Measurements from ENCODE around the gene LIPG.

Gene LIPG

DNA sequence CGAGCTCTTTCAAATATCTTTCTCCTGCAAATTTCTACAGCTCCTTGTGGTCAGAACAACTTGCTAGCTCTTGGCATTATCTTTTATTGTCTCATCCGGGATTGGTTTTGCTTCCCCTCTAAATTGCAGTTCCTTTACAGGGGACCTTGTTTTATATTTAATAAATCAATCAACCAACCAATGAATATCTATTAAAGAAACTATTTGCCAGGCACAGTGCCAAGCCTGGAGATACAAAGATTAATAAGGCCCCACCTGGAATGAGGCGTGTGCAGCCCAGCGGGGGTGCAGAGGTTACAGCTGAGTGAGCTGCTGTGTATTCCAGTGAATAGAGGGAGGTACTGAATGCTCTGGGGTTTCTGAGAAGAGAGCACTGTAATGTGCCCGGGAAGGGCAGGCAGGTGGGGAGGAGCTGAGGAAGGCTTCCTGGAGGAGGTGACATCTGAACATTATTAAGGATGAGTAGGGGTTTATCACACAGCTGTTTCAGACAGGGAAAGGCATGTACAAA lies 51.8 kb downstream of the LIPG start:
- no peak for DNase-seq

DNA sequence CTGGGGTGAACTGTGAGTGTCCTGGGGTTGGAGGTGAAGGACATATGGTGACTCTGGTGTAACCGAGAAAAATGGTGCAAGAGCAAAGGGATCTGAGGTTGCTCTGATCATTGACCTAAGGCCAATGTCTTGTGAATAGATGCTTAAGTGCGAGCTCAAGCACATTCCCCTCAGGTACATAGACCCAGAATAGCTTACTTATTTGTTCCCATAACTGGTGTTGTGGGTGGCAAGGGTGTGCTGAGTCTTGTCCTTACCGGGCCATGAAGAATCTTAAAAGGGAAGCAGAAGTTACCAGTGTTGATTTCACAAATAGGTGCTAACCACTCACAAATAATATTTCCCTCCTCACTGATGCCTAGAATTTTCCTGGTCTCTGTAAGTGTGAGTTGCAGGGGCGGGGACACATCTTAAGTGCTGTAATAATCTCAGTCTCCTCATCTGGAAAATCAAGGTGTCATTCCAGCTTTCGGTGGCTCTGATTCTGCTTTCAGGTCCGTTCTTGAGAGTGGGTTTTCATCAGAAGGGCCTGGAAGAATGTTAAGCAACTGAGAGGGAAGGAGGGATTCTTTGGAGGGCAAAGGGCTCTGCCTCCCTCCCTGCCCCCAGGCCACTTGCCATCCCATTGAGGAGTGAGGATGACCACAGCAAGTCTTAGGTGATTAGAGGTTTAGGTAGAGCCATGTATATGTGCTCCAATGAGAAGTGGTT lies 54.9 kb downstream of the LIPG start:
- DNase-seq: no peak

DNA sequence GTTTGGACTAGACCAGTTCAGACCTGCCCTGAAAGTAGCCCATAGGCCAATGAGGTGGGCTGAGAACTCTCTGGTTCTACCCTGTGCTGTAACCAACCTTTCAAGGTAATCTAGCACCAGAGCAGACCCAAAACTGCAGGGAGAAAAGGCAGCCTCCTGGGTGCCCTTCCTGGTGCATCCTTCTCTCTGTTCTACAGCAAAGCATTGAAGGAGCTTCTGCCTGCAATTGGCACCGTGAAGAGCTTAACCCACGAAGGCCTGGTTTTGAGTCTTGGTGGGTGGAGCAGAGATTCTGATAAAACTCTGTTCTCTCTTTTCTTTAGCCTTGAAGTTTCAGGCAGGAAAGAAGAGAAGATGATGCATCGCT lies 55.5 kb downstream of the LIPG start:
- no peak for DNase-seq

DNA sequence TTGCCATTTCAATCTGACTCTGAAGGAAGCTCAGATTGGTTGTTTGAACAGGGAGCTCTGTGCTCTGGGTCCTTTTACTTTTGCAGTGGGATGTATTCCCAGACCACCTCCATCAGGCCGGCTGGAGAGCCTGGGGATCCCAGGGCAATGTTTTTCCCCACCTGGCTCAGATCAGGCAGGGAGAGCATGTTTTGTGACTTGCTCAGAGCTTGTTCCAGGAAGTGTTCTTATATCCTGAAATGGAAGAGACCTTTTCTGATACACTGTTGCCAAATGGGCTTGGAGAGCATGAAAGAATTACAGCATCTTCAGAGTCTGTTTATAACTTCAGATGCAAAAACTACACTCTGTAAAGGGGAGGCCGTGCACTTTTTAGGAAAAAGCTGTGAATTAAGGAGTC lies 56.0 kb downstream of the LIPG start:
- no peak for DNase-seq

DNA sequence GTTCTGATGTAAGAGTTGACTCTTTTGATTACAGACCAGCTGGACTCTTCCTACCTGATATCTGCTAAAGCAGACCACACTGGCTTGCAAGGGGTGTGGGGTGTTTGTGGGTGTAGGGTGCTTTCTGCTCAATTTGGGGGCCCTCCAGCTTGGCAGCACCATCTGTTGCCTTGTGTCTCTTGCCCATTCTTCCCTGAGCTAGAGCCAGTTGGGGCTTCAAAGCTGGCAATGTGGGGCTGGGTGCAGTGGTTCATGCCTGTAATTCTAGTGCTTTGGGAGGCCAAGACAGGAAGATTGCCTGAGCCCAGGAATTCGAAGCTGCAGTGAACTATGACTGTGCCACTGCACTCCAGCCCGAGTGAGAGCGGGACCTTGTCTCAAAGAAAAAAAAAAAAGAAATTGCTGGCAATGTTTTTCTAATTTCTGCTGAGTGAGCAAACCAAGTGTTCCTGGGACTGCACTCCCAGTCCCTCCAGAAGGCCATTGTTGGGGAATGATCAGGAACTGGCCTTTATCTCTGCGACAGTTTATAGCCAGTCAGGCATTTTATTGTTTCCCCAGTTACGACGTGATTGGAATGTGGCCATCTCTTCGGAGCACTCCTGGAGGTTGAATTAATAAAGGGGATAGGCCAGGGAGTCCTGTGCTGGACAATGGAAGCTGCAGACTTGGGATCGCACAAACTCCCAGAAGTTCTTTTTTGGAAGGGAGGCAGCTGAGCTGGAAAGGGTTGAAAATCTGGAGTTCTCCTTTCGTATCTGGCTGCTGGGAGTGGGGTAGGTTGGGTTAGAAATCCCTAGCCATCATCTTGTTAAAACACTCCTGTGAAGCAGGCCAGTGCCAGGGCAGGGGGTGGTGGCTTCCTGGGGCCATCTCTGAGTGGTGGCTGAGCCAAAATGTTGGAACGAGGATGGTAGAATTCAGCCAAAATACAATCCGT lies 57.2 kb downstream of the LIPG start:
- DNase-seq: no peak

DNA sequence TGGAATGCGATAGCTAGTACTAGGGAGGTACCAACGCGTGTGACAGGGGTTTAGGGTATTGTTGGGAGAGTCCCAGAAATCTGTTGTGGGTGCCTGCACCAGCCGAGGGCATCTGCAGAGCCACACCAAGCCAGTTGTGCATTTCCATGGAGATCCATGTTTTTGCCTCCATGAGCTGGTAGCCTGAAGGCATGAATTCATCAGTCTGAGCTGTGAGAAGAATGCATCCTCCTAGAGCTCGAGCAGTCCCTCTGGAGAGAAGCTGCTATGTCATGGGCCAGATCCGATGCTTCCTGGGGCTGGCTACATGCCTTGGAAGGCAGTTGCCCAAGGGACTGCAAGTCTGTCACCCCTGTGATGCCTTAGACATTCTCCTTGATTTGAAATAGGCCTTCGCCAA lies 57.9 kb downstream of the LIPG start:
- DNase-seq: peak; percentile 62

DNA sequence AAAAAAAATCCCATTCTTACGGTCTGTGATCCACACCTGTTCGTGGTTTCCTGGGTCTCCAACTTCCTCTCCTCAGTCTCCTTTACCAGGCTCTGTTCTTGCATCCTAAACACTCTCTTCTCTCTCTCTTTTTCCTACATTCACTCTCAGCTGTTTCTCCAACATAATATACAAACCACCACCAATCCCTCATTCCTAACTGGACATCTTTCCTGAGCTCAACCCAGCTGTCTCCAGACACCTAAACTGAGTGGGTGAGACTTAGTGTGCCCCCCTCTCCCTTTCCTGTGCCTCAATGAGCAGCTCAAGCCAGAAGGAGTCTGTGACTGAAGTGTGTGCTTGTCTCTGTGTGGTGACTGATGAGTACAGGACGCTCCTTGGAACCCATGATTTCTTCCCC lies 59.4 kb downstream of the LIPG start:
- DNase-seq: no peak

DNA sequence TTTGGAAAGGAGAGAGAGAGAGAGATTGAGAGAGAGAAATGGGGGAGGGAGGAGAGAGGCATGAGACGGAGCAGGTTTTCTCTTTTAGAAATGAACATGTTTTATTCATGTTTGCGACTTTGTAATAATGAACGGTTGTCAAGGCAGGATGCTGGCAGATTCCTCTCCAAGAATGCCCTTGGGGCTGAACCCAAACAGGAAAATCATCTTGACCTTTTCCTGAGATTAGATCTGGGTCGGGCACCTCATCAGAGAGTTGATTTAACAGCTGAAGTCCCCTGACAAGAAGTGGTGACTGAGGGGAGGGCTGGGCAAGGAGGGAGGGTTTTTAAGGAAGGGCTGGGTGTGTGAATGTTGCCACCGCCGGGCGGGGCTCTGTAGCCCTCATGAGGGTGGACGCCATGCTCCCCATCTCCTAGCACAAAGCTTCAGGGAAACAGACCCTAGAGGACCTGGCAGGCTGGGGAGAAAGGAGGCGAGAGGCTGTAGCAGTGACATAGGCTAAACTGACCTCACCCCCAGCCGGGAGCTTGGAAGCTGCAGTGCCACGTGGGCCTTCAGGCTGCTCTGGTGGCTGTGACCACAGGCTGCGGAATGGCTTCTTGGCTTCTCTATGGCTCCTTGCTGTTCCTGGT lies 60.0 kb downstream of the LIPG start:
- DNase-seq: no peak

DNA sequence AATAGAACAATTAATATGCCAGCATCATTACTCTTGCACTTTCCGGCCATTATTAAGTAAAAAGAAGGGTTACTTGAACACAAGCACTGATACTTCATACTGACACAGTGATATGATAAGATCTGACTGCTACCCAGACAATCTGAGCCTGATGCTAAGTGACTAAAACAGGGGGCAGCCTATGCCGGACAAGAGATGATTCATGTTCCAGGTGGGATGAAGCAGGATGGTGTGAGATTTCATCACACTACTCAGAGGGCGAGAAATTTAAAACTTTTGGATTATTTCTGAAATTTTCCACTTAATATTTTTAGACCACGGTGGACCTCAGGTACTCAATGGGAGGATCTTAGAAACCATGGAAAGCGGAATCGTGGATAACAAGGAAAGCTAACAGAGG lies 61.7 kb downstream of the LIPG start:
- DNase-seq: no peak

DNA sequence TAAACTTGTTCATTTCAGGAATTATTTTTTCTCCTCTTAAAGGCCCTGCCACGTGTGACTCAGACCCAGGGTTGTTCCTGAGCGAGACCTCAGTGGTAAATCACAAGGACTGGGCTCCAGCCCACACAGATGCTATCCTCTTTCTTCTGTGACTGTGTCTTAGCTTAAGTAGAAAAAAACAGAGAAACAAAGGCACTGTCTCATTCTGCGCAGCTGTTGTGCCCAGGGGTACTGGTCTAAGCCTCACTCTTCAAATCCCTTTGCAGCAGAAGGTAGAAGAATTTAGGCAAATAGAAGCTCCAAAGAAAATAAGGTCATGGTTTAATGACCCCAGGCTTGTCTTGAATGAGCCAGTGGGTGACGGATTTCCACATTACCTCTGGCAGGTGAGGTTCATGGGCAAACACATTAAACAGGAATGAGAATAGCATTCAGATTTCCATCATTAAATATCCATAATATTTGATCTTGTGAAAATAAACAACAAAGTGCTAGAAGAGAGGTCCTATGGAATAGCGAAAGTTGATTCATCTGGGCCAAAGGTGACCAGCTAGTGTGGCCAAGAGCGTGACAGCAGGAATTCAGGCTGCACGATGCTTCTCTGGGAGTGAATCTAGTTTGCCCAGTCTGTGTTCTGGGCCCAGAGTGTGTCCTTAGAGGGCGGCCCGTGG lies 63.3 kb downstream of the LIPG start:
- peak; percentile 21 for DNase-seq

DNA sequence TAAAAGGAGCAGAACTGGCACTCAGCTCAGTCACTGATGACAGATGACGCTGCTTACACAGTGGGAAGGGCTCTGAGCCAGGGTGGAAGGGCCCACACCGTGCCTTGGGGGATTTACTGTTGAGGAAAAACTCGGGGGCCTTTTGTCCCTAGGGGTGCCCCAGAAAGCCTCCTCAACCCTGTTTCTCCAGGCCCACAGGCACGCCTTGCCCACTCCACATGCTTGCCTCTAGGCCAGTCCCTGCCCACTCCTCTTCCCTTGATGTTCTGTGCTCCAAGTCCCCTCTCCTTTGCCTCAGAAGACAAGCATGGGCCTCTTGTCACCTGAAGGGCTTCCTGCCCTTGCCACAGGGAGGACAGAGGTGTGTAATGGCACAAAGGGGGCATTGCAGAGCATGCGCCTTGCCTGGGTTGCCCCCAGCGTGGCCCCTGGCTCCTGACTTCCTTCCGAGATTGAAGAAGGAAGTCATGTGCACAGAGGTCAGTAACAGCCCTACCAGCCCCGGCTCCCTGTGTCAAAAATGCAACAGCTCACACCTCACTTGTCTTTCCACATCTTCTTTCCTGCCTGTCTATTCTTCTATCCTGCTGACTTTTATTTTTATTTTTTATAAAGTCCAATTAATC lies 65.1 kb downstream of the LIPG start:
- no peak for DNase-seq

DNA sequence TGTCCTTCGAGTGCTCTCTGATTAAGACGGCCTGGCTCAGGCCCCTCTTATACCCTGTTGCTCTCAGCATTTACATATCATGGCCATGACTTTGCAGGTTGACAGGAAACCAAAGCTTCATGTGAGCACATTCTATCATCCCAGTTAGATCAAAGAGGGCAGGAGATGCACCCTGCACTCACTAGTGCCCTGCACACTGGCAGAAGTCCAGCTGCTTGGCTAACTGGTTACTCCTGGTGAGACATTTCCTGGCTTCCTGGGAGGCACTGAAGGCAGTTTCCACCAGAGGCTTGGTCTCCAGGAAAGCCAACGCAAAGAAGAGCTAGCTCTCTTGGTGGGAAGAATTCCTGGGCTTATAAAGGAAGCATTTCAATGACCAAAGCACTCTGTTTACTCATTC lies 66.3 kb downstream of the LIPG start:
- peak; percentile 13 for DNase-seq

DNA sequence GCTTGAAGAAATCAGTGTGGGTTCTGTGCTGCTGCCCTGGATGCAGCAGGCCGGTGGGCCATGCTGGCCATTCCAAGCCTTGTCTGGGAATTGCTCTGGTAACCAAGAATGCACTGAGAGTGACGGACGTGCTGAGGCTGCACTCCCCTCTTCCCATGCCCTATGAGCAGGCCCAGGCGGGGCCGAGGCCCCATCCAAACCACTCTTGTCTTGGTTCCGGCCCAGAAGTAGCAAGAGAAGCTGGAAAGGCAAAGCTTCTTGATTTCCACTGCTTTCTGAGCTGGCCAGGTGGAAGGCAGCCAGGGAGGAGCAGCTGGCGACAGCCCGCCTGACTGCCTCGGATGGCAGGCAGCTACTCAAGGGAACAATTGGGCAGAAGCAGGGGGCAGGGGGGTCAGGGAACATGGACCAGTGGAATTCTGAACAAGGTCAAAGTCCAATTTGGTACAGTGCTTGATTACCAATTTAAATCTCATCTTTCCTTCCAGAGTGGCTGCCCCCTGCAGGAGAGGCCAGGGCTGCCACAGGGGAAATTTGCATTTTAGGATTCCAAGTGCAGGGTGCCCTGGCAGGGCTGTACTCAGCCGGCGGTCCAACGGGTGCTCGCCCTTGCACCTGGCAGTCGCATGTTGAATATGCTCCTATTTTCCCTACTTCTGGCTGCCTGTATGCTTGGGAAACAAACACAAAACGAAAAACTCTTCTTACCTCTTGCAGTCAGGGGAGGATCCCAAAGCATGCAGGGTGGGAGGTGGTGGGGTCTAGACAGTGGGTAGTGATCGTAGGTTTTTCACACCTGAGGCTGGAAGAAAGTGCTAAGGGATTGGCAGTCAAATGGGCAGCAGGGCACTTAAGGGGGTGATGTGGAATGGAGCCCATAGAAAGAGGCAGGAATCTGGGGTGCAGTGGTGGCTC lies 67.3 kb downstream of the LIPG start:
- DNase-seq: no peak

DNA sequence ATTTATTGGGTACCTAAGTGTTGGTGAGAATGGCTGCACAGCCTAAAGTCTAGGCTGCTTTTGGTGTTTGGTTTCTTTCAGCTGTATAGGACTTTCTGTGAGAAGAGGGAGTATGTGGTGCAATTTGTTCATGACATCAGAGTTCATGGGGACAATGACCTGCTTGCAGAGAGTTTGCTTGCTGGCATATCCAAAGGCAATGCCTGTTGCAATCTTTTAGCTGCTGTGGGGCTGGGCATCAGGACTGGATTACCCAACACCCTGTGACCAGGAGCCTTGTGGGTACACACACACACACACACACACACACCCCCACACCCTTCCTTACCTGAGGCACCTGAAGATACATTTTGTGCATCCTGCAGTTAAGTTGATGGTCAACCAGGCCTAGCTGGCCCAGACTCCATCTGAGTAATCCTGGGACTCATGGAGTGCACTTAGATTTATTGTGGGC lies 68.4 kb downstream of the LIPG start:
- DNase-seq: no peak

DNA sequence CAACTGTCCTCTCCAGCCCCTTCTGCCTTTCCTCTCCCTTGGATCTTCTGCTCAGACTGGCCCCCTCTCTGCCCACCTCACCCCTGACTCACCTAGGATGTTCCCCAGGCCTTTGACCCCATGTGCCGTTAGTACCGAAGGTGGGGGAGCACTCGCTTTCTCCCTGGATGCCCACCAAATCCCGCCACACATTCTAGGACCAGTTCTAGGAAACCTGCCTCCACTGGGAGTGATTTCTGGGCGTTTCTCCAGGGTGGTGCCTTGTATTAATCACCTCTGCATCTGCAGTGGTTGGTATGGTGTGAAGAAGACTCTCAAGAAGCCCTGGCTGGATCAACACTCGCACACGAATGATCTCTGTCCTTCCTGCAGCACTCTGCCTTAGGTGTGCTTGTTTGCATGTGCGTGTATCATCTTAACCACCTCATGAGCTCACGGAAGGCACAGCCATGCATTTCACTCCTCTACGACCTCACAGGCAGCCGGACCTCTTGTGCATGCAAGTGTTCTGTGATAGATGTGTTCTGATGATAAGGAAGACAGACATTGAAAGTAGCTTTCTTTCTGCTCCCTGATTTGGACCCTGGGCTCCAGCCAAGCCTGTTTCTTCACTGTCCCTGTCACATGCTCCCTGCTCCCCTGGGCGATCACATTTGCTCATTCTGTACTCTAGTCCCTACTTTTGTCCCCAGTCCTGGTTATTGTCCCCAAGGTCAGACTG lies 69.4 kb downstream of the LIPG start:
- no peak for DNase-seq

DNA sequence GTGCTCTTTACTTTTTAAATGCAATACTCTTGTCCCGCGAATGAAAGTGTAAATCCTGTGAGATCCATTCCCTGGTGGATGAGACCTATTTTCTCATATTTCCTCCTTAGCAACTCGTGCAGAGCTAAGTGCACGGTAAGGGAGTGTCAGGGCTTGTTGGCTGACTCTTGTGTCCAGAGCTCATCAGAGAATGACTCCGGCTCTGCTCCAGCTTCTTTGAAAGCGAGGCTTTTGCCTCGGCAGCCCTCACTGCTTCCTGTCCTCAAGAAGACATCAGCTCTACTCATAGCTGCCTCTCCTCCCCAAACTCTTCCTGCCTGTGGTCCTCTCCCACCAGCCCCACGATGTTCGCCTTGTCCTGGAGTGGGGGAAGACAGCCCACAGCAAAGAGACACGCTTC lies 70.7 kb downstream of the LIPG start:
- no peak for DNase-seq

DNA sequence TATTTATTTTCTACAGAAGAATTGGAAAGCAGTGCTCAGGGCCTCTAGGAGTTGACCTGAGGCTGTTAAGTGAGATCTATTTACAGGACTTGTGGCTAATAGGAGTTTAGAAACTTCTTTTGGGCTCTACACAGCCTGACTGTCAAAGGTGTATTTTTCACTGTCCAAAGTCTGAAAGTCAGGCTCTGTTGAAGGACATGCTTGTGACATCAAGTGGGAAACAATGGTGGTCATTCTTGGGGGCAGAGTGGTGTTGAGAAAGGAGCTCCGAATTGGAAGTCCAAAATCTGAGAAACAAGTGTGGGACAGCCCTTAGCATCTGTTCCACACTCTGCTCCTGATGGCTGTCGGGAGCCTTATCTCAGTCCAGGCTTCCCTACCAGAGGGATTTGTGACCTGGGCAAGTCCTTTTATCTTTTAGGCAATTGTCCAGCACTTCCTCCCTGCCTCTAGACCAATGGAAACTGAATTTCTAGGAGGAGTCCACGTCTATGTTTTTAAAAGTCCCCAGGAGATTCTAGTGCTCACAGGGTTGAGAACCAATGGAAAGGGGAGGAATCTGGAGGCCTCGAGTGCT lies 76.4 kb downstream of the LIPG start:
- no peak for DNase-seq

DNA sequence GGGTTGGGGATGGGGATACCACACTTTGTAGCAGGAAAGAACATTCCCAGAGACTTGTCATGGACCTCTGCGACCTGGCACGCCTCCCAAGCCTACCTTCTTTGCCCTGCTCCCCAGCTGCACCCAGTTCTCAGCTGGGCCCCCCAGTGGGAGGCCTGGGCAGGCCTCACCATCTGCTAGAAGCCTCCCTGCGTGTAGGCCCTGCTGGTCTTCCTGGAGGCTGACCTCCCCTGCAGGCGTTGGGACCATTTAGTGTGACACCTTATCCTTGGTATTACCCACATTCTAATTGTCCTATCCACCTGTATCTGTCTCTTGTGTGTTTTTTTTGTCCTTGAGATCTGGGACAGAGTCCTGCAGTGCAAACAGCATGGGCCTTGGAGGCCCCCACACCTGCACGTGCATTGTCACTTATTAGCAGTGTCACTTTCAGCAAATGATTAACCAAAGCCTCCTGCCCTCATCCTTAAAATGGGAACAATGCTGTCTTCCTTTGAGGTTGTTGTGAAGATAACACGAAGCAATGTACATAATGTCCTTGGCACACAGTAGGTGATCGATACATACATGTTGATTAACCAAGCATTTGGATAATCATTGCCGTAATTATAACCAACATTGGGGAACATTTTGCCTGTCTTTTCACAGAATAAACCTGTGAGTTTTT lies 77.2 kb downstream of the LIPG start:
- DNase-seq: no peak

DNA sequence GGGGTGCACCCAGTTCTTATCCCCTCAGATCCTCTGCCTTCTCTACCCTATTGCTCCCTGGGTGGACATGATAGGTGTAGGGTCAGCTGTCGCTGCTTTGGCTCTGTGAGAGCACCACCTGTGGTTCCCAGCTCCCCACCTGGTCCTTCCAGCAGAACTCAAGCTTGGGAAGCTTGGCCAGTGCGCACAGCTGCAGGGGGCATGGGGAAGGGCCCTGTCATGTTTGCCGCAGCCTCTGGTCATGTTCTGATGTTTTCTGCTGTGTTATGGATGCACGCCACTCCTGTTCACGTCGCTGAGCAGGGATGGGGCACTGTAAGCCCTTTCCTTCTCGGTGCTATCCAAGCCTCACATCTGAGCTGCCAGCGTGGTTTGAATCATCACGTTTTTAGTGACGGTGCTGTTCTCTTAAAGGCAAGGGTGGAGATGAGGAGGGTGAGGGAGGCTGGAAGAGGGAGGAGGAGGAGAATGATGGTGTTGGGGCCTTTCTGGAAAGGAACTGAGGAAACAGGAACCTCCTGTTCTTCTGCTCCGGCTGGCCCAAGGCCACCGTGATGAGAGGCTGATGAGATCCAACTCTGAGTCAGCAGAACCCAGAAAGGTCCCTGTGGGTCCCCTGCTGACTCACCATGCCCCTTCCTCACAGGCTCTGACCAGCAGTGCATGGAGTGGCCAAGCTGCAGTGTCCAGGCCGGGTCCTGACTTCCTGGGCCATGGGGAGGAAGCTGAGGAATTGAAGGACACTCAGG lies 78.0 kb downstream of the LIPG start:
- DNase-seq: no peak

Measured in EL (cell line).